Transverse colon (tissue), 4 donors: Measurements from ENCODE around the gene KLF13. TPM values are rescaled to one million over a fixed set of nuclear protein-coding genes. Genes with fewer than 3 reads are reported as not detected.

Source experiments
- DNase-seq: peaks from one replicate; pipeline ENCODE4 v3.0.0-alpha.2; 2019
- H3K27ac ChIP-seq, 4 donors: fragments of 200-600 bp; sonication (generic); 2 replicates each; pipeline ENCODE4 v1.5.1; 2016 to 2018; ENCODE audit warnings: inconsistent platforms in 4 of 4
- H3K27me3 ChIP-seq: fragments of 200-600 bp; sonication (generic); 2 replicates; pipeline ENCODE4 v1.5.1; 2017; ENCODE audit warnings: inconsistent platforms
- H3K36me3 ChIP-seq, 4 donors: fragments of 200-600 bp; sonication (generic); 2 replicates each; pipeline ENCODE4 v1.5.1; 2017 to 2019; ENCODE audit warnings: inconsistent platforms in 4 of 4
- H3K4me1 ChIP-seq, 4 donors: fragments of 200-600 bp; sonication (generic); 2 replicates each; pipeline ENCODE4 v1.5.1; 2017 to 2020; ENCODE audit warnings: inconsistent platforms in 4 of 4
- H3K4me3 ChIP-seq, 4 donors: fragments of 200-600 bp; sonication (generic); 1 replicate in 1 of 4; 2 replicates in 3 of 4; pipeline versions ENCODE4 v1.5.1 to v1.6.1; 2017 to 2019; ENCODE audit warnings: inconsistent platforms in 4 of 4
- H3K9me3 ChIP-seq, 2 donors: fragments of 200-600 bp; sonication (generic); 2 replicates each; pipeline ENCODE4 v1.5.1; 2017 to 2019; ENCODE audit warnings: inconsistent platforms in 2 of 2
- CTCF ChIP-seq, 5 experiments: fragments of 200-600 bp in 3 of 5; fragments of 450-650 bp in 2 of 5; sonication (generic) in 3 of 5; IDR thresholded peaks; 1 replicate in 2 of 5; 2 replicates in 3 of 5; pipeline ENCODE4 v1.5.1; 2016 to 2017; ENCODE audit warnings: antibody characterized with exemption in 5 of 5, inconsistent platforms in 3 of 5, mild to moderate bottlenecking in 2 of 5, moderate library complexity in 1 of 5
- EP300 ChIP-seq: sonication (generic); formaldehyde crosslinking; IDR thresholded peaks from one replicate; pipeline ENCODE4 v1.6.1; 2017; ENCODE audit warnings: antibody characterized with exemption, low read depth
- POLR2A ChIP-seq: fragments of 450-650 bp; IDR thresholded peaks from one replicate; pipeline ENCODE4 v1.6.1; 2016; ENCODE audit warnings: antibody characterized with exemption, mild to moderate bottlenecking, moderate library complexity
- POLR2AphosphoS5 ChIP-seq, 3 donors: sonication (generic); formaldehyde crosslinking; IDR thresholded peaks; one replicate each; pipeline ENCODE4 v1.6.1; 2016; ENCODE audit warnings: antibody characterized with exemption in 3 of 3
- WGBS, 2 donors: methylation state at CpG; one replicate each; pipeline ENCODE4 v1.1.5; 2018; ENCODE audit warnings: low coverage in 1 of 2; 5-methylcytosine and 5-hydroxymethylcytosine counted together
- in situ Hi-C, 4 donors: fragments of 200-750 bp; cut with MboI; loops; one replicate each; pipeline versions ENCODE4 v1.15.0 to v1.15.1; 2017; ENCODE audit warnings: low sequenced_read_pairs in 3 of 4, low pct_ligation_motif_present in 1 of 4, low pct_unique_long_range_greater_than_20kb in 1 of 4
- intact Hi-C: fragments of 100-400 bp; cut with DNase I; formaldehyde crosslinking; loops from one replicate; pipeline ENCODE4 v1.15.1; 2023; ENCODE audit warnings: low total_unique reads
- total RNA-seq, 4 donors: library from RNA; depleted of rRNA; stranded (reverse); fragments of >200 nt; gene quantifications; one replicate each; pipeline ENCODE4 v1.1.0, GENCODE V29; 2016

KLF13 gene
- total RNA-seq, 4 donors from 2014 or later, result 39.0 to 81.2 (median 68.8) TPM

- WGBS, 2 donors, result 94 to 100% methylated on average over 1 of the region's 1 CpG
- Histone ChIP-seq H3K27me3 (no peaks in the 10 kb centered on the region), H3K9me3 (no peaks in the 10 kb centered on the region), H3K4me1 (peaks cover 41 to 90% (median 69%) of the 10 kb centered on the region in 4 donors), H3K36me3 (no peaks in the 10 kb centered on the region), H3K27ac (peak overlapping the region; percentile 0 to 100 (median 10)), H3K4me3 (no peak overlapping the region)
- TF ChIP-seq EP300 (no peak), POLR2A (no peak), CTCF (IDR thresholded peaks at IDR 0.05) (no peak), POLR2AphosphoS5 (IDR thresholded peaks at IDR 0.05) (no peak)
- intact Hi-C loops, result loop anchor here (10.0 kb wide), 1 partner anchor 62 kb away; no protein-coding TSS in a partner anchor
- in situ Hi-C loops, result loop anchor here in 3 of 4 donors (10.0 kb wide), 2 partner anchors 118 to 152 kb away; no protein-coding TSS in a partner anchor
- no peak for DNase-seq
These were observed 6.0 kb downstream of the KLF13 start for GRCh38 chr15:31332681-31333071.

- peak overlapping the region in 2 of 4 donors; percentile 7 to 12 for H3K27ac ChIP-seq
- in situ Hi-C loops, result loop anchor here in 3 of 4 donors (10.0 kb wide), 2 partner anchors 118 to 152 kb away; no protein-coding TSS in a partner anchor
- H3K36me3 ChIP-seq, result no peaks in the 10 kb centered on the region
- 88% methylated on average over 4 of the region's 4 CpGs; no CpG with 5 or more reads in 1 of the 2 donors for WGBS, 2 donors
- intact Hi-C loops, result loop anchor here (10.0 kb wide), 1 partner anchor 62 kb away; no protein-coding TSS in a partner anchor
- peaks cover 45 to 95% (median 74%) of the 10 kb centered on the region in 4 donors for H3K4me1 ChIP-seq
- H3K27me3 ChIP-seq, result no peaks in the 10 kb centered on the region
- H3K9me3 ChIP-seq, result no peaks in the 10 kb centered on the region
- TF ChIP-seq CTCF (IDR thresholded peaks at IDR 0.05) (no peak), EP300 (no peak), POLR2A (no peak), POLR2AphosphoS5 (IDR thresholded peaks at IDR 0.05) (no peak)
- no peak for DNase-seq
- H3K4me3 ChIP-seq, result no peak overlapping the region
These were observed 6.5 kb downstream of the KLF13 start for GRCh38 chr15:31333119-31333518.

DNA sequence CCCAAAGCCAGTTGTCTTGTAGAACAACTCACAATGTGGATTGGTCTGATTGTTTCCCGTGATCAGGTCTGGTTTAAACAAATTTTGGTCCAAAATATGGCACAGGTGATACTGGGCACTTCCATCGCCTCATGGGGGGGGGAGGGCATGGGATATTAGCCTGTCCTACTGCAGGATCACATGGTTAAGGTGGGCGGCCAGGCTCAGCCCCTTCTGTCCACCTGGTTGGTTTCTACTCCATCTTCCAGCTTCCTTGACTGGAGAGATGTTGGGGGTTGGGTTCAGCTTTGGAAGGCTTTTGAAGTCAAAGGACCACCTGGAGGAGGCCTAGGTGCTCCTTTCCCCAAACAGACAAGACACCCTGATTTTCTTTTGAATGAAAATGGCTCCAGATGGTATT is 7.2 kb downstream of the KLF13 start:
- WGBS, 2 donors, result 99% methylated on average over 3 of the region's 3 CpGs; no CpG with 5 or more reads in 1 of the 2 donors
- in situ Hi-C loops (loop anchor here in 3 of 4 donors (10.0 kb wide), 2 partner anchors 119 to 151 kb away; no protein-coding TSS in a partner anchor), intact Hi-C loops (loop anchor here (10.0 kb wide), 1 partner anchor 61 kb away; no protein-coding TSS in a partner anchor)
- H3K27ac ChIP-seq, result no peak overlapping the region
- no peak for TF ChIP-seq POLR2A
- TF ChIP-seq POLR2AphosphoS5 (IDR thresholded peaks at IDR 0.05), result no peak
- no peak for TF ChIP-seq EP300
- no peak for TF ChIP-seq CTCF (IDR thresholded peaks at IDR 0.05)
- H3K4me1 ChIP-seq, result peaks cover 52 to 100% (median 78%) of the 10 kb centered on the region in 4 donors
- no peak for DNase-seq
- H3K9me3 ChIP-seq, result no peaks in the 10 kb centered on the region
- H3K36me3 ChIP-seq, result no peaks in the 10 kb centered on the region
- H3K4me3 ChIP-seq, result no peak overlapping the region
- H3K27me3 ChIP-seq, result no peaks in the 10 kb centered on the region

GRCh38 chr15:31335989-31336592 is 9.5 kb downstream of the KLF13 start:
- WGBS, 2 donors, result 86% methylated on average over 6 of the region's 9 CpGs; no CpG with 5 or more reads in 1 of the 2 donors

More at GRCh38 chr15:31335989-31336592, 9.5 kb downstream of the KLF13 start:
- Histone ChIP-seq H3K4me3 (no peak overlapping the region), H3K36me3 (no peaks in the 10 kb centered on the region), H3K4me1 (peaks cover 61 to 100% (median 72%) of the 10 kb centered on the region in 4 donors), H3K27ac (peak overlapping the region; percentile 14 to 47 (median 16)), H3K27me3 (no peaks in the 10 kb centered on the region), H3K9me3 (no peaks in the 10 kb centered on the region)
- intact Hi-C loops, result loop anchor here (10.0 kb wide), 1 partner anchor 59 kb away; no protein-coding TSS in a partner anchor
- DNase-seq, result peak; percentile 6
- TF ChIP-seq POLR2AphosphoS5 (IDR thresholded peaks at IDR 0.05) (no peak), CTCF (IDR thresholded peaks at IDR 0.05) (no peak), POLR2A (no peak), EP300 (no peak)
- in situ Hi-C loops, result loop anchor here in 3 of 4 donors (10.0 kb wide), 2 partner anchors 121 to 149 kb away; no protein-coding TSS in a partner anchor
